H9 (cell line): Measurements from ENCODE around the gene ASTN2. TPM values are rescaled to one million over a fixed set of nuclear protein-coding genes. Genes with fewer than 3 reads are reported as not detected.

Experiments used
- DNase-seq: peaks from one replicate; pipeline ENCODE4 v3.0.0-alpha.2; 2017
- H2AFZ ChIP-seq: one replicate; pipeline ENCODE4 v1.6.1; 2013; ENCODE audit warnings: mild to moderate bottlenecking, low read length, control low read depth, moderate library complexity
- H2AK5ac ChIP-seq: 2 replicates; pipeline ENCODE4 v1.6.1; 2013; ENCODE audit warnings: low read length, control low read depth, mixed read lengths; ENCODE audit not compliant: insufficient read length
- H2BK120ac ChIP-seq: one replicate; pipeline ENCODE4 v1.6.1; 2013; ENCODE audit warnings: low read depth, mild to moderate bottlenecking, low read length, control low read depth, inconsistent platforms; ENCODE audit not compliant: poor library complexity, severe bottlenecking
- H2BK12ac ChIP-seq: 2 replicates; pipeline ENCODE4 v1.6.1; 2013; ENCODE audit warnings: low read length, control low read depth, mixed read lengths, low read depth; ENCODE audit not compliant: insufficient read length
- H2BK15ac ChIP-seq: 2 replicates; pipeline ENCODE4 v1.6.1; 2013; ENCODE audit warnings: low read depth, low read length, control low read depth
- H2BK20ac ChIP-seq: one replicate; pipeline ENCODE4 v1.6.1; 2013; ENCODE audit warnings: low read depth, mild to moderate bottlenecking, low read length, control low read depth, inconsistent platforms; ENCODE audit not compliant: poor library complexity, severe bottlenecking
- H2BK5ac ChIP-seq: 2 replicates; pipeline ENCODE4 v1.6.1; 2013; ENCODE audit warnings: low read length, control low read depth, mixed read lengths; ENCODE audit not compliant: insufficient read length
- H3K14ac ChIP-seq: 2 replicates; pipeline ENCODE4 v1.6.1; 2013; ENCODE audit warnings: low read length, control low read depth; ENCODE audit not compliant: insufficient read depth
- H3K18ac ChIP-seq: 2 replicates; pipeline ENCODE4 v1.6.1; 2013; ENCODE audit warnings: low read depth, mild to moderate bottlenecking, mixed read lengths, low read length, control low read depth; ENCODE audit not compliant: insufficient read length
- H3K23ac ChIP-seq: 2 replicates; pipeline ENCODE4 v1.6.1; 2013; ENCODE audit warnings: low read length, control low read depth, mixed read lengths, low read depth; ENCODE audit not compliant: insufficient read length
- H3K23me2 ChIP-seq: 2 replicates; pipeline ENCODE4 v1.6.1; 2013; ENCODE audit warnings: low read depth, mild to moderate bottlenecking, mixed read lengths, low read length, control low read depth; ENCODE audit not compliant: insufficient read length, poor library complexity, severe bottlenecking
- H3K27ac ChIP-seq: 2 replicates; pipeline ENCODE4 v1.5.1; 2013; ENCODE audit warnings: low read length, control low read depth, mixed read lengths, low read depth; ENCODE audit not compliant: insufficient read length
- H3K27me3 ChIP-seq: 2 replicates; pipeline ENCODE4 v1.6.1; 2013; ENCODE audit warnings: low read length, control low read depth, inconsistent platforms; ENCODE audit not compliant: insufficient read depth
- H3K4ac ChIP-seq: 2 replicates; pipeline ENCODE4 v1.6.1; 2013; ENCODE audit warnings: low read depth, mild to moderate bottlenecking, control low read depth, inconsistent platforms, low read length, moderate library complexity
- H3K4me1 ChIP-seq: 2 replicates; pipeline ENCODE4 v1.6.1; 2013; ENCODE audit warnings: low read length, control low read depth, inconsistent platforms; ENCODE audit not compliant: insufficient read depth
- H3K4me2 ChIP-seq: 2 replicates; pipeline ENCODE4 v1.6.1; 2013; ENCODE audit warnings: low read length, control low read depth, mixed read lengths; ENCODE audit not compliant: insufficient read length, insufficient read depth
- H3K56ac ChIP-seq: 2 replicates; pipeline ENCODE4 v1.6.1; 2013; ENCODE audit warnings: low read depth, mild to moderate bottlenecking, mixed read lengths, low read length, control low read depth; ENCODE audit not compliant: insufficient read length
- H3K79me1 ChIP-seq: 2 replicates; pipeline ENCODE4 v1.6.1; 2013; ENCODE audit warnings: low read depth, mild to moderate bottlenecking, moderate library complexity, low read length, control low read depth, inconsistent platforms; ENCODE audit not compliant: insufficient read depth, poor library complexity, severe bottlenecking
- H3K79me2 ChIP-seq: 2 replicates; pipeline ENCODE4 v1.6.1; 2013; ENCODE audit warnings: low read length, control low read depth, inconsistent platforms; ENCODE audit not compliant: insufficient read depth
- H3K9ac ChIP-seq: 2 replicates; pipeline ENCODE4 v1.6.1; 2013; ENCODE audit warnings: low read length, control low read depth, mixed read lengths; ENCODE audit not compliant: insufficient read length; ENCODE audit errors: extremely low read depth
- H3K9me3 ChIP-seq: one replicate; pipeline ENCODE4 v1.6.1; 2013; ENCODE audit warnings: low read depth, low read length, inconsistent platforms; ENCODE audit not compliant: control insufficient read depth
- H3T11ph ChIP-seq: one replicate; pipeline ENCODE4 v1.6.1; 2013; ENCODE audit warnings: mild to moderate bottlenecking, low read length, control low read depth, inconsistent platforms
- H4K20me1 ChIP-seq: one replicate; pipeline ENCODE4 v1.6.1; 2013; ENCODE audit not compliant: control insufficient read depth, insufficient read length, insufficient read depth
- H4K5ac ChIP-seq: 2 replicates; pipeline ENCODE4 v1.6.1; 2013; ENCODE audit warnings: low read depth, mild to moderate bottlenecking, mixed read lengths, low read length, control low read depth; ENCODE audit not compliant: insufficient read length
- H4K8ac ChIP-seq: replicated peaks from 2 replicates; pipeline ENCODE4 v1.6.1; 2013; ENCODE audit warnings: low read length, control low read depth, mixed read lengths, low read depth; ENCODE audit not compliant: insufficient read length
- H4K91ac ChIP-seq: 2 replicates; pipeline ENCODE4 v1.6.1; 2013; ENCODE audit warnings: low read depth, mild to moderate bottlenecking, moderate library complexity, mixed read lengths, low read length, control low read depth; ENCODE audit not compliant: insufficient read length
- H3K27ac Mint-ChIP-seq, 3 experiments: 2 replicates in 2 of 3; 3 replicates in 1 of 3; pipeline ENCODE4 v1.8.0; 2020 to 2021; ENCODE audit warnings: mixed read lengths in 3 of 3, mild to moderate bottlenecking in 1 of 3, moderate library complexity in 1 of 3
- H3K27me3 Mint-ChIP-seq: 2 replicates; pipeline ENCODE4 v1.8.0; 2021; ENCODE audit warnings: low read depth, mild to moderate bottlenecking, moderate library complexity, mixed read lengths
- H3K36me3 Mint-ChIP-seq, 3 experiments: 2 replicates in 2 of 3; 3 replicates in 1 of 3; pipeline ENCODE4 v1.8.0; 2020 to 2021; ENCODE audit warnings: low read depth in 3 of 3, mixed read lengths in 3 of 3; ENCODE audit not compliant: insufficient read depth in 1 of 3
- H3K4me1 Mint-ChIP-seq, 2 experiments: 2 replicates each; pipeline ENCODE4 v1.8.0; 2020; ENCODE audit warnings: mixed read lengths in 2 of 2
- H3K4me3 Mint-ChIP-seq, 2 experiments: 2 replicates in 1 of 2; 3 replicates in 1 of 2; pipeline ENCODE4 v1.8.0; 2020 to 2021; ENCODE audit warnings: mild to moderate bottlenecking in 2 of 2, mixed read lengths in 2 of 2, moderate library complexity in 1 of 2
- H3K9me3 Mint-ChIP-seq, 2 experiments: 2 replicates in 1 of 2; 3 replicates in 1 of 2; pipeline ENCODE4 v1.8.0; 2020; ENCODE audit warnings: mild to moderate bottlenecking in 2 of 2, mixed read lengths in 2 of 2, moderate library complexity in 1 of 2
- CTCF ChIP-seq: fragments of 200-600 bp; sonication (generic); conservative IDR thresholded peaks from 3 replicates; pipeline ENCODE4 v1.8.0; 2021; ENCODE audit warnings: antibody characterized with exemption, mild to moderate bottlenecking
- WGBS: extraction: QIAGEN DNeasy Blood & Tissue Kit; methylation state at CpG from one replicate; pipeline ENCODE4 v1.1.7; 2013; ENCODE audit warnings: missing lambda C conversion rate, low lambda C conversion rate, mixed read lengths; ENCODE audit not compliant: insufficient read length; ENCODE audit errors: extremely low coverage; 5-methylcytosine and 5-hydroxymethylcytosine counted together
- total RNA-seq: library from RNA; stranded (reverse); gene quantifications from 2 replicates; pipeline ENCODE4 v1.2.1, GENCODE V29; 2021

ASTN2 gene
- total RNA-seq, 1 experiment from 2014 or later, result 9.7 TPM

- H2AK5ac ChIP-seq, result no peak overlapping the region
- H2BK120ac ChIP-seq, result no peak overlapping the region
- H3K27me3 Mint-ChIP-seq, result no peaks in the 10 kb centered on the region
- no peak overlapping the region for H3K4me3 Mint-ChIP-seq
- H2AFZ ChIP-seq, result no peak overlapping the region
- no CpG with 5 or more reads among the region's 2 CpGs for WGBS
- no peaks in the 10 kb centered on the region for H3K79me2 ChIP-seq
- no peaks in the 10 kb centered on the region for H3K9me3 Mint-ChIP-seq
- H3K23ac ChIP-seq, result no peak overlapping the region
- no peak overlapping the region for H2BK12ac ChIP-seq
- no peak overlapping the region for H3K27ac ChIP-seq
- no peaks in the 10 kb centered on the region for H4K20me1 ChIP-seq
- H3K27ac Mint-ChIP-seq, result no peak overlapping the region
- H3K4me1 Mint-ChIP-seq, result no peaks in the 10 kb centered on the region
- no peak overlapping the region for H4K8ac ChIP-seq
- H3K14ac ChIP-seq, result no peak overlapping the region
- no peak for TF ChIP-seq CTCF
- no peaks in the 10 kb centered on the region for H3K9me3 ChIP-seq
- H3K36me3 Mint-ChIP-seq, result no peaks in the 10 kb centered on the region; a peak in 1 of 7 replicates
- H3T11ph ChIP-seq, result no peak overlapping the region
- H3K18ac ChIP-seq, result no peak overlapping the region
- H3K27me3 ChIP-seq, result no peaks in the 10 kb centered on the region
- no peak overlapping the region for H4K91ac ChIP-seq
- H4K5ac ChIP-seq, result no peak overlapping the region
- no peaks in the 10 kb centered on the region for H3K79me1 ChIP-seq
- H3K4ac ChIP-seq, result no peak overlapping the region
- no peak overlapping the region for H3K56ac ChIP-seq
- H2BK15ac ChIP-seq, result no peak overlapping the region
- DNase-seq, result no peak
- H3K23me2 ChIP-seq, result no peaks in the 10 kb centered on the region
- H3K9ac ChIP-seq, result no peak overlapping the region
- H2BK5ac ChIP-seq, result no peak overlapping the region
- no peak overlapping the region for H2BK20ac ChIP-seq
- no peaks in the 10 kb centered on the region for H3K4me1 ChIP-seq
- no peak overlapping the region for H3K4me2 ChIP-seq
These were observed 818.2 kb downstream of the ASTN2 start for GRCh38 chr9:116596646-116597045.
